IMR-90 (cell line): ENCODE data around the gene PPIA. TPM values are rescaled to one million over a fixed set of nuclear protein-coding genes. Genes with fewer than 3 reads are reported as not detected.

Experiments
- ATAC-seq: fragments of 200-7000 bp; cut with Tn5 transposase; 2 replicates; pipeline ENCODE4 v1.9.1; 2020; ENCODE audit warnings: low read depth, mild to moderate bottlenecking, moderate library complexity
- BruUV-seq: library from RNA; stranded (reverse); fragments of 400-500 nt; replicated peaks from 2 replicates; lab custom pipeline; 2021; lab: Mats Ljungman, UMichigan
- CTCF ChIA-PET: fragments of 300-600 bp; formaldehyde crosslinking; extraction: SDS; loops from one replicate; lab custom pipeline; 2021; ENCODE audit warnings: antibody characterized with exemption; lab: Yijun Ruan, JAX
- POLR2A ChIA-PET: fragments of 300-600 bp; sonication (Branson Sonifier 250); formaldehyde crosslinking; loops from one replicate; lab custom pipeline; 2022; ENCODE audit warnings: antibody characterized with exemption; ENCODE audit not compliant: unreplicated experiment; lab: Charles Lee
- DNase-seq: peaks from one replicate; pipeline ENCODE4 v3.0.0; 2013
- H2AFZ ChIP-seq: replicated peaks from 2 replicates; pipeline ENCODE3; 2013; ENCODE audit warnings: low read length, mild to moderate bottlenecking; ENCODE audit not compliant: poor library complexity
- H2AK5ac ChIP-seq: 2 replicates; pipeline ENCODE4 v1.6.1; 2013; ENCODE audit warnings: low read depth, low read length, inconsistent platforms
- H2AK9ac ChIP-seq: replicated peaks from 2 replicates; pipeline ENCODE3; 2013; ENCODE audit warnings: mild to moderate bottlenecking, low read depth, low read length, moderate library complexity; ENCODE audit not compliant: poor library complexity
- H2BK120ac ChIP-seq: 2 replicates; pipeline ENCODE4 v1.6.1; 2013; ENCODE audit warnings: low read depth, low read length, inconsistent platforms
- H2BK15ac ChIP-seq: 3 replicates; pipeline ENCODE4 v1.6.1; 2013; ENCODE audit warnings: low read depth, low read length, inconsistent platforms
- H2BK20ac ChIP-seq: 2 replicates; pipeline ENCODE4 v1.6.1; 2013; ENCODE audit warnings: low read depth, mild to moderate bottlenecking, inconsistent platforms, low read length, moderate library complexity
- H2BK5ac ChIP-seq: 2 replicates; pipeline ENCODE4 v1.6.1; 2013; ENCODE audit warnings: mild to moderate bottlenecking, low read depth, low read length, inconsistent platforms; ENCODE audit not compliant: poor library complexity, severe bottlenecking
- H3K14ac ChIP-seq: replicated peaks from 2 replicates; pipeline ENCODE4 v1.6.1; 2013; ENCODE audit warnings: low read depth, low read length, inconsistent platforms
- H3K18ac ChIP-seq: 2 replicates; pipeline ENCODE4 v1.6.1; 2013; ENCODE audit warnings: low read depth, low read length, control low read depth
- H3K23ac ChIP-seq: 2 replicates; pipeline ENCODE4 v1.6.1; 2013; ENCODE audit warnings: low read depth, low read length, inconsistent platforms
- H3K27ac ChIP-seq: 2 replicates; pipeline ENCODE4 v1.5.1; 2013; ENCODE audit warnings: mild to moderate bottlenecking, control low read depth, low read length; ENCODE audit not compliant: insufficient read depth
- H3K27me3 ChIP-seq: 2 replicates; pipeline ENCODE4 v1.6.1; 2013; ENCODE audit warnings: low read length; ENCODE audit not compliant: control insufficient read depth, insufficient read depth
- H3K36me3 ChIP-seq: 2 replicates; pipeline ENCODE4 v1.6.1; 2013; ENCODE audit warnings: low read length, mixed read lengths; ENCODE audit not compliant: control insufficient read depth, insufficient read depth
- H3K4ac ChIP-seq: 2 replicates; pipeline ENCODE4 v1.6.1; 2013; ENCODE audit warnings: low read depth, low read length, inconsistent platforms
- H3K4me1 ChIP-seq: 2 replicates; pipeline ENCODE4 v1.6.1; 2013; ENCODE audit warnings: low read length, mixed read lengths; ENCODE audit not compliant: control insufficient read depth, insufficient read depth
- H3K4me2 ChIP-seq: 2 replicates; pipeline ENCODE4 v1.6.1; 2013; ENCODE audit warnings: low read depth, mild to moderate bottlenecking, control low read depth, low read length, moderate library complexity
- H3K4me3 ChIP-seq: 2 replicates; pipeline ENCODE4 v1.5.1; 2013; ENCODE audit warnings: low read depth, mild to moderate bottlenecking, control low read depth, low read length, moderate library complexity; ENCODE audit not compliant: insufficient read depth
- H3K56ac ChIP-seq: 2 replicates; pipeline ENCODE4 v1.6.1; 2013; ENCODE audit warnings: low read length, inconsistent platforms; ENCODE audit not compliant: insufficient read depth; ENCODE audit errors: extremely low read depth
- H3K79me1 ChIP-seq, 2 experiments: 2 replicates each; pipeline ENCODE4 v1.6.1; 2013; ENCODE audit warnings: low read length in 2 of 2, inconsistent platforms in 1 of 2, low read depth in 1 of 2
- H3K9ac ChIP-seq: 2 replicates; pipeline ENCODE4 v1.6.1; 2013; ENCODE audit warnings: low read depth, low read length, control low read depth
- H3K9me1 ChIP-seq: 2 replicates; pipeline ENCODE4 v1.6.1; 2013; ENCODE audit warnings: low read length, inconsistent platforms; ENCODE audit not compliant: insufficient read depth
- H3K9me3 ChIP-seq: 2 replicates; pipeline ENCODE4 v1.6.1; 2013; ENCODE audit warnings: low read length; ENCODE audit not compliant: control insufficient read depth, insufficient read depth
- H4K20me1 ChIP-seq: 2 replicates; pipeline ENCODE4 v1.6.1; 2013; ENCODE audit warnings: low read length, inconsistent platforms; ENCODE audit not compliant: insufficient read depth
- H4K5ac ChIP-seq: 2 replicates; pipeline ENCODE4 v1.6.1; 2013; ENCODE audit warnings: mild to moderate bottlenecking, low read depth, low read length, control low read depth
- H4K8ac ChIP-seq, 2 experiments: 2 replicates each; pipeline ENCODE4 v1.6.1; 2013; ENCODE audit warnings: low read depth in 2 of 2, low read length in 2 of 2, control low read depth in 1 of 2, inconsistent platforms in 1 of 2
- H4K91ac ChIP-seq: 2 replicates; pipeline ENCODE4 v1.6.1; 2013; ENCODE audit warnings: low read depth, low read length, inconsistent platforms; ENCODE audit not compliant: insufficient read depth
- BHLHE40 ChIP-seq: fragments of 150-350 bp; IDR thresholded peaks from 2 replicates; pipeline ENCODE4 v1.6.1; 2016; ENCODE audit warnings: mild to moderate bottlenecking, low read depth, low read length
- CEBPB ChIP-seq: IDR thresholded peaks from 2 replicates; pipeline ENCODE4 v1.6.1; 2012; ENCODE audit warnings: low read depth, low read length, improper control_type of control experiment
- CHD1 ChIP-seq: IDR thresholded peaks from 2 replicates; pipeline ENCODE4 v1.6.1; 2012; ENCODE audit warnings: low read depth, low read length, improper control_type of control experiment
- FOS ChIP-seq: fragments of 150-350 bp; IDR thresholded peaks from 2 replicates; pipeline ENCODE4 v1.6.1; 2016; ENCODE audit warnings: low read depth, low read length
- MAFK ChIP-seq: IDR thresholded peaks from 2 replicates; pipeline ENCODE4 v1.6.1; 2012; ENCODE audit warnings: low read depth, low read length, improper control_type of control experiment
- MAZ ChIP-seq: IDR thresholded peaks from 2 replicates; pipeline ENCODE4 v1.6.1; 2012; ENCODE audit warnings: low read depth, mild to moderate bottlenecking, low read length, improper control_type of control experiment, moderate library complexity, borderline replicate concordance
- MXI1 ChIP-seq: IDR thresholded peaks from 2 replicates; pipeline ENCODE4 v1.6.1; 2012; ENCODE audit warnings: low read depth, mild to moderate bottlenecking, low read length, moderate library complexity, borderline replicate concordance
- NFE2L2 ChIP-seq: fragments of 150-350 bp; IDR thresholded peaks from 2 replicates; pipeline ENCODE4 v1.6.1; 2016; ENCODE audit warnings: low read depth, mild to moderate bottlenecking, low read length
- POLR2A ChIP-seq: IDR thresholded peaks from 2 replicates; pipeline ENCODE4 v1.6.1; 2012; ENCODE audit warnings: mild to moderate bottlenecking, low read depth, low read length
- RAD21 ChIP-seq: IDR thresholded peaks from 2 replicates; pipeline ENCODE4 v1.6.1; 2012; ENCODE audit warnings: low read length, improper control_type of control experiment
- RCOR1 ChIP-seq: IDR thresholded peaks from 2 replicates; pipeline ENCODE4 v1.6.1; 2012; ENCODE audit warnings: mild to moderate bottlenecking, low read length, improper control_type of control experiment; ENCODE audit not compliant: insufficient replicate concordance
- RFX5 ChIP-seq: IDR thresholded peaks from 2 replicates; pipeline ENCODE4 v1.8.0; 2012; ENCODE audit warnings: low read depth, mild to moderate bottlenecking, low read length, moderate library complexity
- SMC3 ChIP-seq: fragments of 150-350 bp; IDR thresholded peaks from 2 replicates; pipeline ENCODE4 v1.6.1; 2016; ENCODE audit warnings: low read depth, mild to moderate bottlenecking, antibody characterized with exemption, low read length, moderate library complexity
- WGBS, 2 experiments: methylation state at CpG; one replicate each; pipeline versions ENCODE4 v1.1.5 to v1.1.7; 2013; ENCODE audit warnings: missing lambda C conversion rate in 2 of 2; ENCODE audit not compliant: insufficient read length in 1 of 2; ENCODE audit errors: extremely low coverage in 2 of 2; 5-methylcytosine and 5-hydroxymethylcytosine counted together
- dilution Hi-C: fragments of 300-500 bp; cut with HindIII; formaldehyde crosslinking; loops from one replicate; pipeline ENCODE4 v1.14.3; 2018; ENCODE audit warnings: low sequenced_read_pairs; ENCODE audit not compliant: unreplicated experiment
- in situ Hi-C: fragments of 300-500 bp; cut with MboI; formaldehyde crosslinking; loops from 3 replicates; pipeline ENCODE4 v1.14.3; 2019; ENCODE audit warnings: low sequenced_read_pairs, inconsistent platforms, mixed read lengths
- intact Hi-C: fragments of 100-400 bp; cut with micrococcal nuclease; formaldehyde crosslinking; loops from 2 replicates; pipeline ENCODE4 v1.10.0; 2022
- polyA plus RNA-seq, 3 experiments: library from polyadenylated mRNA; depleted of rRNA; stranded (reverse); fragments of >200 nt; gene quantifications; 2 replicates each; pipeline ENCODE4 v1.2.3, GENCODE V29; 2012; ENCODE audit warnings: low replicate concordance in 1 of 3
- total RNA-seq: library from RNA; depleted of rRNA; stranded (reverse); fragments of >200 nt; gene quantifications from 2 replicates; pipeline ENCODE4 v1.2.3, GENCODE V29; 2012
- TF ChIP-seq, protein P1 (sequence below): fragments of 150-350 bp; IDR thresholded peaks from 2 replicates; pipeline ENCODE4 v1.6.1; 2017; ENCODE audit warnings: mild to moderate bottlenecking, antibody characterized with exemption, low read length, low read depth
- TF ChIP-seq, protein P2 (sequence below): conservative IDR thresholded peaks from 2 replicates; pipeline ENCODE4 v1.5.1; 2012; ENCODE audit warnings: mild to moderate bottlenecking, low read depth, low read length, improper control_type of control experiment
- TF ChIP-seq, protein P3 (sequence below): fragments of 150-350 bp; IDR thresholded peaks from 2 replicates; pipeline ENCODE4 v1.6.1; 2016; ENCODE audit warnings: low read depth, mild to moderate bottlenecking, low read length, moderate library complexity, borderline replicate concordance

The PPIA gene
- total and polyA plus RNA-seq, 2 of the 4 experiments (the other 2 are of a cell fraction) = 3,396 to 4,883 TPM

DNA sequence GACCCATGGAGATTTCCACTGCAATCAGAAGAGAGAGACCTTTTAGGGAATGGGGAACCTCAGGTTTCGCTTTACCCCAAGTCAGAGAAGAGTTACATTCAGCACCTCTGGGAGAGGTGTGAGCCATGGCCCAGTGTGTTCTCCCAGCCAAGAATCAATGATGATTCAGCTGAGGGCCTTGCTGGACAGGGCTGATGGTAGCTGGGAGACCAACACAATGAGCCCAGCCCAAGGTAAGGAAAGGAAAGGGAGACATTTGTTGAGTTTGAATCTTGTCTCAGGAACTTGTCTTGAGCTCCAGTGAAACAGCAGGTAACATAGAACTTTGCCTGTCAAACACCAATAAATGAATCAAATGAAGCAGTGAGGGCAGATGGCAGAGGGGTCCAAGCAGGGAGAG, 14.0 kb upstream of the PPIA start:
- H3K4me3 ChIP-seq = no peak overlapping the region
- no peak overlapping the region for H3K4ac ChIP-seq
- no peaks in the 10 kb centered on the region for H3K4me1 ChIP-seq
- in situ Hi-C loops (no loop called here), dilution Hi-C loops (no loop called here), intact Hi-C loops (no loop called here)
- no peak overlapping the region for H3K14ac ChIP-seq
- no peak overlapping the region for H2AK5ac ChIP-seq
- H2BK20ac ChIP-seq = no peak overlapping the region
- H2AK9ac ChIP-seq = no peak overlapping the region
- H3K9me3 ChIP-seq = peaks cover 6% of the 10 kb centered on the region
- ATAC-seq = no peak
- H3K4me2 ChIP-seq = no peak overlapping the region
- no peaks in the 10 kb centered on the region for H3K9me1 ChIP-seq
- H3K56ac ChIP-seq = no peak overlapping the region
- H3K27me3 ChIP-seq = peaks cover 2% of the 10 kb centered on the region
- 100% methylated on average over 1 of the region's 1 CpG; no CpG with 5 or more reads in 1 of the 2 experiments for WGBS, 2 experiments
- H3K27ac ChIP-seq = no peak overlapping the region
- TF ChIP-seq MAFK (no peak), NFE2L2 (no peak), RFX5 (no peak), RAD21 (no peak), CEBPB (no peak), BHLHE40 (no peak), FOS (no peak), MAZ (no peak), CHD1 (no peak), POLR2A (no peak), SMC3 (no peak), MXI1 (no peak), RCOR1 (no peak)
- TF ChIP-seq, protein P1, sequence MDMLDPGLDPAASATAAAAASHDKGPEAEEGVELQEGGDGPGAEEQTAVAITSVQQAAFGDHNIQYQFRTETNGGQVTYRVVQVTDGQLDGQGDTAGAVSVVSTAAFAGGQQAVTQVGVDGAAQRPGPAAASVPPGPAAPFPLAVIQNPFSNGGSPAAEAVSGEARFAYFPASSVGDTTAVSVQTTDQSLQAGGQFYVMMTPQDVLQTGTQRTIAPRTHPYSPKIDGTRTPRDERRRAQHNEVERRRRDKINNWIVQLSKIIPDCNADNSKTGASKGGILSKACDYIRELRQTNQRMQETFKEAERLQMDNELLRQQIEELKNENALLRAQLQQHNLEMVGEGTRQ = no peak
- TF ChIP-seq, protein P2, sequence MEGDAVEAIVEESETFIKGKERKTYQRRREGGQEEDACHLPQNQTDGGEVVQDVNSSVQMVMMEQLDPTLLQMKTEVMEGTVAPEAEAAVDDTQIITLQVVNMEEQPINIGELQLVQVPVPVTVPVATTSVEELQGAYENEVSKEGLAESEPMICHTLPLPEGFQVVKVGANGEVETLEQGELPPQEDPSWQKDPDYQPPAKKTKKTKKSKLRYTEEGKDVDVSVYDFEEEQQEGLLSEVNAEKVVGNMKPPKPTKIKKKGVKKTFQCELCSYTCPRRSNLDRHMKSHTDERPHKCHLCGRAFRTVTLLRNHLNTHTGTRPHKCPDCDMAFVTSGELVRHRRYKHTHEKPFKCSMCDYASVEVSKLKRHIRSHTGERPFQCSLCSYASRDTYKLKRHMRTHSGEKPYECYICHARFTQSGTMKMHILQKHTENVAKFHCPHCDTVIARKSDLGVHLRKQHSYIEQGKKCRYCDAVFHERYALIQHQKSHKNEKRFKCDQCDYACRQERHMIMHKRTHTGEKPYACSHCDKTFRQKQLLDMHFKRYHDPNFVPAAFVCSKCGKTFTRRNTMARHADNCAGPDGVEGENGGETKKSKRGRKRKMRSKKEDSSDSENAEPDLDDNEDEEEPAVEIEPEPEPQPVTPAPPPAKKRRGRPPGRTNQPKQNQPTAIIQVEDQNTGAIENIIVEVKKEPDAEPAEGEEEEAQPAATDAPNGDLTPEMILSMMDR = no peak
- TF ChIP-seq, protein P3, sequence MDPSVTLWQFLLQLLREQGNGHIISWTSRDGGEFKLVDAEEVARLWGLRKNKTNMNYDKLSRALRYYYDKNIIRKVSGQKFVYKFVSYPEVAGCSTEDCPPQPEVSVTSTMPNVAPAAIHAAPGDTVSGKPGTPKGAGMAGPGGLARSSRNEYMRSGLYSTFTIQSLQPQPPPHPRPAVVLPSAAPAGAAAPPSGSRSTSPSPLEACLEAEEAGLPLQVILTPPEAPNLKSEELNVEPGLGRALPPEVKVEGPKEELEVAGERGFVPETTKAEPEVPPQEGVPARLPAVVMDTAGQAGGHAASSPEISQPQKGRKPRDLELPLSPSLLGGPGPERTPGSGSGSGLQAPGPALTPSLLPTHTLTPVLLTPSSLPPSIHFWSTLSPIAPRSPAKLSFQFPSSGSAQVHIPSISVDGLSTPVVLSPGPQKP = no peak
- no peak for DNase-seq
- no peaks in the 10 kb centered on the region for H3K36me3 ChIP-seq
- H2BK5ac ChIP-seq = no peak overlapping the region
- no peak overlapping the region for H4K8ac ChIP-seq
- H4K91ac ChIP-seq = no peak overlapping the region
- CTCF ChIA-PET = no interaction called here
- POLR2A ChIA-PET = no interaction called here
- no TSS peak for BruUV-seq
- H3K79me1 ChIP-seq = no peaks in the 10 kb centered on the region
- H3K23ac ChIP-seq = no peak overlapping the region
- H4K5ac ChIP-seq = no peak overlapping the region
- H3K9ac ChIP-seq = no peak overlapping the region
- no peak overlapping the region for H2BK15ac ChIP-seq
- H2AFZ ChIP-seq = no peak overlapping the region
- no peak overlapping the region for H2BK120ac ChIP-seq
- H4K20me1 ChIP-seq = no peaks in the 10 kb centered on the region
- H3K18ac ChIP-seq = no peak overlapping the region
